ENCODE data around the gene AMY2B.
A peak's percentile ranks its signal among the peaks of the same experiment; 100 is the strongest.
"Not testable (repeated sequence)": the region's sequence is repeated elsewhere in the genome, so short reads cannot be mapped to it uniquely, and the experiment has no call there.

The AMY2B gene

DNA sequence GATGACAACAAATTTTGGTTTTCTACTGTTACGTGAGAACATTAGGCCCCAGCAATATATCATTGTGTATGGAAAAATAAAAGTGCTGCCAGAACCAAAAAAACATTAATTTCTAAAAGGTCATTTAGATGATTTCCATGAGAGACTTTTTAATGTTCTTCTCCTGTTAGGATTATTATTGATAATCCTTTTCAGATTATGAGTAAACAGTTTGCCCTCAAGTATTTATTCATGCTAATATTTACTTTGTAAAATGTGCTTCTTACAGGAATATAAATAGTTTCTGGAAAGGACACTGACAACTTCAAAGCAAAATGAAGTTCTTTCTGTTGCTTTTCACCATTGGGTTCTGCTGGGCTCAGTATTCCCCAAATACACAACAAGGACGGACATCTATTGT lies at the start of gene AMY2B:
Gene AMY2B, plus strand, starts transcription at position 301 of the 400 bp plus-strand sequence. Its CDS starts 14 bp downstream, at position 315.
- not testable (repeated sequence) for FAIRE-seq

DNA sequence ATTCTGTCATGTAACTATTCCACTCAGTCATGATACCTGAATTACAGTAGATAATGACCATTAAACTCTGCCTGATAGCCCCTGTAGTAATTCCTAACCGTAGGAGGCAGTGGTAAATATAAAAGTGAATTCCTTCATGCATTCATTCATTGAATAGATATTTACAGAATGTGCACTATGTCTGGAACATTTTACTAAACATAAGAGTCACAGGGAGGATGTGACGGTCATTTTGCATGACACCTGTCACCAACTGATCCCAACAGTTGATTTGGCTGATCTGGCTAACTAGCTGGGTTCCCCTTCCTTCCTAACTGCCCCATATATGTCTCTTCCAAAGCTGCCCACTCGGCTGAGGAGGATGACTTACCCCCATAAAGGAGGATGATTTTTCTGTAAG lies 48.0 kb upstream of the AMY2B start:
- no peak for FAIRE-seq

DNA sequence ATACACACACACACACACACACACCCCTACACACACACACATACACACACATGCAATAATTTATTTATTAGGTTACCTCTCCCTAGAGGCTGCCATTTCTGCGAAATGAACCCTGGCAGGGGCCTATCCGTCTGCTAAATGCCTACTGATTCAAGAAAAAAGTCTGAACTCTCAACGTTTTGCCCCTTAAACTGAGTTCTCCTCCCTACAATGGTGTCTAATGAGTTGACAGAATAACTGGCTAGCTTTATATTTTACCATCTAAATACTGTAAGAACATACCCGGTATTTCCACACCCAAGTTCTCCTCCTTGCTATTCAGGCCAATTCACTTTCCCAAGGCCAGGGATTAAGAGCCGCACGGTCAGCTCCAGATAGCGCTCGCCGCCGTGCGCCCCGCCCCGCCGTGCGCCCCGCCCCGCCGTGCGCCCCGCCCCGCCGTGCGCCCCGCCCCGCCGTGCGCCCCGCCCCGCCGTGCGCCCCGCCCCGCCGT lies 46.2 kb upstream of the AMY2B start:
- FAIRE-seq: no peak

DNA sequence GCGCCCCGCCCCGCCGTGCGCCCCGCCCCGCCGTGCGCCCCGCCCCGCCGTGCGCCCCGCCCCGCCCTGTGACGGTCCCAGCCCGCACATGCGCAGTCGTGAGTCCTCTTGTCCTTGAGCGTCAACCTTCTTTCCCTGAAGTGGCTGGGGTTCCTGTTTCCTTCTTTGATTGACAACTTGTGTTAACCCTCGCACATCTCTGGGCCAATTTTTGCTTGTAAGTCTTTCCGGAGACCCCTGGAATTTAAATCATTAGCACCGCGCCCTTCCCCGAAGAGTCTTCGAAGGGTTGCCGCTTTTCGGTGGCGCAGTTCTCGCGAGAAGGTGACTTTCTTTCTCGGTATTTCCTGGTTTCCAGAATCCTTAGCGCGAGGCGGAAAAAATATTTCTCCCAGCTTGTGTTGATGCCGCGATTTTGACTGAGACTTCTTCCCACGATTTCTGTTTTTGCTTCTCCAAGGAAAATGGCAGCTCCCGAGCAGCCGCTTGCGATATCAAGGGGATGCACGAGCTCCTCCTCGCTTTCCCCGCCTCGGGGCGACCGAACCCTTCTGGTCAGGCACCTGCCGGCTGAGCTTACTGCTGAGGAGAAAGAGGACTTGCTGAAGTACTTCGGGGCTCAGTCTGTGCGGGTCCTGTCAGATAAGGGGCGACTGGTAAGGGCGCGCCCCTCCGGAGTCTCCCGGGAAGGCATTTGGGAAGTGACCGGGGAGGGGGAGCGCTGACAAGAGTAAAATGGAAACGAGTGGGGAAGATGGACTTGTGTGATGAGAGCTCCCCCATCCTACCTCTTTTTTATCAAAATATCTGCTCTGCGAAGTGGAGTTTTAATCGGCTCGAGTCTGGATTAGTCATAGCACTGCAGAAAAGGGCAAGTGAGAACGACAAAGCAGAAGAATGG lies 45.5 kb upstream of the AMY2B start, which contains the start of gene RNPC3:
Gene RNPC3, plus strand, starts transcription at position 93 of the 901 bp plus-strand sequence. Its CDS starts 372 bp downstream, at position 465.
- peak; percentile 93 for FAIRE-seq

DNA sequence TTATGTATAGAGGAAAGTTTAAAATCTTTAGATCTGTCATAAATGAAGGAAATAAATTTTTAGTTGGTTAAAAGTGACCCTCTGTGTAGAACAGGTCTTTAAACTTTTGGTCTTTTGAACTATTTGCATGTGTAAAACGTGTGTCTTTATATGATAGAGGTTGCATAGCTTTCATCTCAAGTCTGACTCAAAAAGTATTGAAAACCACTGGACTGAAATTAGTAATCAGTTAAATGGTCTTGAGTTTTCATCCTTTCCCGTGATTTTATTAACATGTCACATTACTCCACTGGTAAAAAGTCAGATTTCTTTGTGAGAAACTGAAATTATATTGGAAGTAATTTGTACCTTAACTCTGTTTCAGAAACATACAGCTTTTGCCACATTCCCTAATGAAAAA lies 44.1 kb upstream of the AMY2B start:
- no peak for FAIRE-seq

DNA sequence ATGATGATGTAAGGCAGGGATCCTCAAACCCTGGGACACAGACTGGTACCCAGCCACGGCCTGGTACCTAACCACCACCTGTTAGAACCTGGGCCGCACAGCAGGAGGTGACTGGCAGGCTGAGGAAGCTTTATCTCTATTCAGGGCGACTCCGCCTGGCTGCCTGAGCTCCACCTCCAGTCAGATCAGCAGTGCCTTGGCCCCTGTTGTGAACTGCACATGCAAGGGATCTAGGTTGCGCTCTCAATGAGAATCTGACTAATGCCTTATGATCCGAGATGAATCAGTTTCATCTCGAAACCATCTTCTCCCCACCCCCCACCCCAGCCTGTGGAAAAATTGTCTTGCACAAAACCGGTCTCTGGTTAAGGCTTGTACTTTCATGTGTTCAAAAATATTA lies 41.6 kb upstream of the AMY2B start:
- no peak for FAIRE-seq

DNA sequence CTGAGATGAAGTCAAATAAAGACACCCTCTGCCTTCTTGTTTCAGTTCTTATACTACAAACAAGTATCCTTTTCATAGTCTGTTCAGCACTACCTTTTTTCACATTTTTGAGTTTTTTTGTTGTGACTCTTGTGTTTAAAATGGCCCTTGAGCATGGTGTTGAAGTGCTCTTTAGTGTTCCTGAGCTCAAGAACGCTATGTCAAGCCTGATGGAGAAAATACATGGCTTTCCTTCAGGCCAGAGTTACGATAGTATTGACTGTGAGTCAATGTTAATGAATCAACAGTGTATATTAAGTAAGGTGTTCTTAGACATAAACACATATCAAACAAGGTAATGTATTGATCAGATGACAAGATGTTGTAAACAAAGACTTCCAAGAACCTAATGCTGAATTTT lies 33.2 kb upstream of the AMY2B start:
- no peak for FAIRE-seq

DNA sequence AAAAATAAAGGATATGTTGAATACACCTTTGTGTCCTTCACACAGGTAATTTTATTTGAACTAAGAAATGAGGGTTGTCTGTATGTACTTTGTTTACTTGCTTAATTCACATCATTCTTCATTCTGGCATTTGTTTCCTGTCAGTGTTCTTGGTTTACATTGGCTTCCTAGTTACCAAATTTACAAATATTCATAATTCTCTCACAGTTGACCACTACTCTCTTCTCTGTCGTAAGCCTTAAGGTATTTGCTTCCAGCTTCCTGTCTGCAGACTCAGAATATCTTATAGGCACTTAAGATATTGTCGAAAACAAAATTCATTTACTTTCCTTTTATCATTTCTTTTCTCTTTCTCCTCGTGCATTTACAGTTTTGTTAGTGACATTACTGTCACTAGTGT lies 30.0 kb upstream of the AMY2B start:
- no peak for FAIRE-seq

DNA sequence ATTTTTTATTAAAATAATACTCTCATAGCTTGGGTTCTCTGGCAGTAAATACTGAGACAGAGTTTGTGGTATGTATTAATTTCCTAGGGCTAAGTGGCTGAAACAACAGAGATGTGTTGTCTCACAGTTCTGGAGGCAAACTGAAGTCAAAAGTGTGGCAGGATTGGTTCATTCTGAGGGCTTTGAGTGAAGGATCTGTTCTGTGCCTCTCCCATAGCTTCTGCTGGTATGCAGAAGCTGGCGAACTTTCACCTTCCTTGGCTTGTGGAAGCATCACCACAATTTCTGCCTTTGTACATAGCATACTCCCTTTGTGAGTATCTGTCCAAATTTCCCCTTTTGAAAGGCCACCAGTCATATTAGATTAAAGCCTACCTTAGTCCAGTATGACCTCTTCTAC lies 24.9 kb upstream of the AMY2B start:
- no peak for FAIRE-seq

DNA sequence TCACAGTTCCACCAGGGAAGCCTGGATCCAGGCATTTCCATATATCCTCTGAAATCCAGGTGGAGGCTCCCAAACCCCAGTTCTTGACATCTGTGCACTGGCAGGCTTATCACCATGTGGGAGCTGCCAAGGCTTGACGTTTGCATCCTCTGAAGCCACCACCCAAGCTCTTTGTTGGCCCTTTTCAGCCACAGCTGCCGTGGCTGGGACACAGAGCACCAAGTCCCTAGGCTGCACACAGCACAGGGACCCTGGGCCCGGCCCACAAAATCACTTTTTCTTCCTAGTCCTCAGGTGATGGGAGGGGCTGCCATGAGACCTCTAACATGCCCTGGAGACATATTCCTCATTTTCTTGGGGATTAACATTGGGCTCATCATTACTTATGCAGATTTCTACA lies 23.5 kb upstream of the AMY2B start:
- FAIRE-seq: no peak

DNA sequence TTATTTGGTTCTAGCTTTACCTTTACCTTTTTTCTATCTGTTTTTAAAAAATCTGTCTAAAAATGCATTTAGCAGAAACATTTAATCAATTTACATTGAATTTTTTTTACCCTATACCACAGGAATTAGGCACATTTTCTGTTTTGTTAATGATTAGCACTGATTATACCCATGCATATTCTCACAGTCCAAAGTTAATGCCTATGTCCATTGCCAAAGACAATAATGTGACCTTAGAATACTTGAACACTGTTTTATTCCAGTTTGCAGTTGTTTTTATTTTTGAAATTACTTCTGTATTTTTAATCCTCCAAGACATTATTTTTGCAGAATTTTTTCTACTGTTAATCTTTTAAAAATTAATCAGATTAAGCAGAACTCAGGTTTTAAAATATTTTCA lies 11.0 kb upstream of the AMY2B start:
- no peak for FAIRE-seq

DNA sequence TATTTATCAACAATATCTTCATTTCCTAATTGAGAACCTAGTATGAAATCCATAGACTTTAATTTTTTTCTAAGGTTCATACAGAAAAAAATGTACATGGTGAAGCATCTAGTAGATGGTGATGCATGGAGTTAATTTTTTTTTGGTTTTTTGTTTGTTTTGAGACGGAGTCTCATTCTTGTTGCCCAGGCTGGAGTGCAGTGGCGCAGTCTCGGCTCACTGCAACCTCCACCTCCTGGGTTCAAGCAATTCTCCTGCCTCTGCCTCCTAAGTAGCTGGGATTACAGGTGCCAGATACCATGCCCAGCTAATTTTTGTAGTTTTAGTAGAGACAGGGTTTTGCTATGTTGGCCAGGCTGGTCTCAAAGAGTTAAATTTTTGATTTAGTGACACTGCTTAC lies 10.3 kb upstream of the AMY2B start:
- not testable (repeated sequence) for FAIRE-seq

DNA sequence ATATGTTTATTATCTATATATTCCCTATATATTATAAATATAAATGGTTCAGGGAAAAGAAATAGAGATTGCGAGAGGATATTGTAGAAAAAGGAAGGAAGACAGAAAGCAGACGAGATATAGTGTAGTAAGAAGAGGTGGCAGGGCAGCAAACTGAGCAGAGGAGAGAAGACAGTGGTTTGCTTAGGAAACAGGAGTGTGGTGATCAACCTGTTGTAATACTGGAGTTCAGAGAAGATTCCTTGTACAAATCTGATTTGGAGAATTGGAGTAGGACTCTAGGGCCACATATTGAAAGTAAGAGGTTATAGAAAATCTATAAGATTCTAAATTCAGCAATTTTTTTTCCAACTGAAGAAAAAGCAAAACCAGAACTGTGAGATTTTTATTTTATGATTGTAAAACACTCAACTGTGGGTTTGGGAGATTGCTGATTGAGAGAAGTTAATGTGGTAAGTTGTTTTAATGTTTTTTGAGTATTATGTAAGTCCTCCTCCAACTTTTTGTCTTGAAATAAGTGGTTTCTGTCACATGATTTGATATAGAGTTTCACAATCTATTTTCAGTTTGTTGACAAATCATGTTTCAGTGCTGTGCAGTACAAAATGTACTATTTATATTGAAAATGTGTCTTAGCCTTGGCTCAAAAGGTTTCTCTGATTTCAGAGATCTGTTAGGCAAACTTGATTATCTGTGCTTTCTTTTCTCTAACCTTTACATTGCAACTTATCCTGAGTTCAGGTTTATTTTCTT lies 9.6 kb upstream of the AMY2B start:
- FAIRE-seq: peak; percentile 8

DNA sequence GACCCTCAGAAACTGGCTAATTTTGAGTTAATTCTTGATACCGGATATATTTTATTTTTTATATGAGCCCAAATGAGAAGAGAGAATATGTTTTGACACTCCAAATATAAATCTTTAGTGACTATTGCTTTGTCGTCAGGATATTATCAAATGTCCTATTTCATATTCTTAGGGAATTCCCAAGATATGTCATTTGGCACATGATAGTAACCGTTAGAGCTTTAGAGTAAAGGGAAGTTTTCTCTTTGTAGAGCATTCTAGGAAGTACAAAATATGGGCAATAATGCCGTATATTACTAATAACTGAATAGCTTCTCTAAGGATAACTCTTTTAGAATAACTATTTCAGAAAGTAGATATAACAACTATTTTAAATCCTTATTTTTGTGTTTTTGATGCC lies 8.3 kb upstream of the AMY2B start:
- peak; percentile 23 for FAIRE-seq

DNA sequence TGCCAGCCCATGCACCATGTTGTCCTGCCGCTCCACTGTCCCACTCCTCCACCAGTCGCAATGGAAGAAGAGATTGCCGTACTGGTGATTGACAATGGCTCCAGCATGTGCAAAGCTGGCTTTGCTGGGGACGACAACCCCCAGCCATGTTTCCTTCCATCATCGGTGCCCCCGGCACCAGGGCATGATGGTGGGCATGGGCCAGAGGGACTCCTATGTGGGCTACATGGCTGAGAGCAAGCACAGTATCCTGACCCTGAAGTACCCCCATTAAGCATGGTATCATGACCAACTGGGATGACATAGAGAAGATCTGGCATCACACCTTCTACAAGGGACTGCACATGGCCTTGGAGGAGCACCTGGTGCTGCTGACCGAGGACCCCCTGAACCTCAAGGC lies 1.9 kb upstream of the AMY2B start:
- FAIRE-seq: no peak

DNA sequence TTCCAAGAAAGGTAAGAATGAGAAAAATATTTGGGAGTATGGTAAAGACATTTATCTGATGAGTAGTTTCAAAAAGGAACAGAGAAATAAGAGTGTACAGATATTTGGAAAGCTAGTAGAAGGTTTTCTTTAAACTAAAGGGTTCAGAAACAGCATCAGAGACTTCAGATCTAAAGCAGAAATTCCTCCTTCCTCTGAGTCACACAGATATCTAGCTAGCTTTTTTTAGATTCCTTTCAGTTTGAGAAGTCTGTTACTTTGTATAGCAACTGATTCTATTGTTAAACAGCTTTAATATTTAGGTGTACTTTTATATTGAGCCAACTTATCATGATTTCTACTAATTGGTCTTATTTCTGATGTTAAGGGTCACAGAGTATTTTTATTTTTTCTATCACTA lies 4.7 kb downstream of the AMY2B start:
- peak; percentile 19 for FAIRE-seq

DNA sequence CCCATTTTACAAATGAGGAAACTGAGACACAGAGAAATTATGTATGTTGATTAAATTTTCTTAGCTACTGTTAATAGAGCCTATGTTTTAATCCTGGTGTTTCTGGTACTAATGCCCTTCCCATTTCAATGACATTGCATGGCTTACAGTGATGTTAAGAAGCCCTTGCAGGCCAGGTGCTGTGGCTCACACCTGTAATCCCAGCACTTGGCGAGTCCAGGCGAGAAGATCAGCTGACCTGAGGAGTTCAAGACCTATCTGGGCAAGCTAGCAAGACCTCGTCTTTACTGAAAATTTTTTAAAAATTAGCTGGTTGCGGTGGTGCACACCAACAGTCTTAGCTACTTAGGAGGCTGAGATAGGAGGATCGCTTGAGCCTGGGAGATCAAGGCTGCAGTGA lies 5.4 kb downstream of the AMY2B start:
- not testable (repeated sequence) for FAIRE-seq

DNA sequence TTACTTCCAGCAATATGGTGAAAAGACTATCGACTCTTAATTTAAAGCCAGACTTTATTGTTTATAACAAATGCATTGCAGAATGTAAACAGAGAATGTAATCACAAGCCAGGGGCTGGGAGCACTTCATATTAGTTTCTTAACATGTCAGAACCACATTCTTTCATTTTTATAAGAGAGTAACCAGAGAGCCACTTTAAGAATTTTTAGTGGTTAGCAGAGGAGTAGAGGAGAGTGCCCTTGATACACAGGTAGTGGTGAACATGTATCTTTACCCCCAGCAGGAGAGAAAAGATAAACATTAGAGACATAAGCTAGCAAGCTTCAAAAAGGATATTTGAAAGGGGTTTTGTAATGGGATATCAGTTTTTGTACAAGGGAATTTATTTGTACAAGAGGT lies 11.1 kb downstream of the AMY2B start:
- no peak for FAIRE-seq

DNA sequence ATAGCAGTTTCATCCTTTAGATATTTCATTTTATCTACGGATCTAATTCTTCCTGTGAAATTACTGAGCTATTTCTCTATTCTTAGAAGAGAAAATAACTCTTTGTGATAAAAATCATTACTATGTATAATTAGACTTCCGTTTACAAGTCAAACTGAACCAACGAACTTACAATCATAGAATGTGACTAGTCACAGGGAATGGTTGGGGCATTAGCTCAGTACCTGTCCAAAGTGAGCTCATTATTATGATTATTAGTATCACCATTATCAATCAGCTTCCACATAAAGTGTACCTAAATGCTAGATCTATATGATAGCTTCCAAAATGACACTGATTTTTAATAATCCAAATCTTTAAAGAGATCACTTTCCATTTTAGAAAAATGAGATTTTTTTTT lies 12.5 kb downstream of the AMY2B start:
- no peak for FAIRE-seq

DNA sequence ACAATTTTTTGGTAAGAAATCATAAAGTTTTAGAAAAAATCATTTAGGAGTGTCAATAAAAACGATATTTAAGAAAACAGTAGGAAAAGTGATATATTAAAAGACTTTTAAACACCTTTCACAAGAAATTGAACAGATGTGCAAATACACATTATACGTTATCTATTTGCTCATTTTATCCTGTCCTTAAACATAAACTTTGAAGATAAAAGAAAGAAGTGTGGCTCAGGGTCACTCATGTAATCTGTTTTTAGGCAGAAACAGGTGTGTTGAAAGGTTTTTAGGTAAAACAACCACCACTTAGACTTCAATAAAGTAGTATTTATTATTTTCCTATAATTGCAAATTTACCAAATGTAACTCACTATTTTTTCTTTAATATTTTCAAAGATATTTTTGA lies 13.1 kb downstream of the AMY2B start:
- no peak for FAIRE-seq

DNA sequence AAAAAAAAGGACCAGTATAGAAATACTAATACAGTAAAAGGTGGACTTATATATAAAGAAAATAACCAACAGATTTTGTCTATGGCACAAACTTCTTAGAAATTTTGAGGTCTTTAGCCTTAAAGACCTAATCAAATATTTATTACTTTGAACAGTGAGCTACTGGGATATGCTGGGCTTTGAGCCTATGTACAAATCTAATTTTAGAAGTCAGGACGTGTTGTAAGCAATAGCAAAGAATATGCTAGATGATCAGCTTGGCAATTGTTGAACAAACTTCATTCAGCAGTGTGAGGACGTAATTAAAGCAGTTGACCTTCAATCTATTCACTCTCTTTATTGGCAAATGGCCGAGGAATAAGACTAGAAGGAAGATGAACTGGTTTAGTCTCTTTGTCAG lies 31.4 kb downstream of the AMY2B start:
- peak; percentile 96 for FAIRE-seq

DNA sequence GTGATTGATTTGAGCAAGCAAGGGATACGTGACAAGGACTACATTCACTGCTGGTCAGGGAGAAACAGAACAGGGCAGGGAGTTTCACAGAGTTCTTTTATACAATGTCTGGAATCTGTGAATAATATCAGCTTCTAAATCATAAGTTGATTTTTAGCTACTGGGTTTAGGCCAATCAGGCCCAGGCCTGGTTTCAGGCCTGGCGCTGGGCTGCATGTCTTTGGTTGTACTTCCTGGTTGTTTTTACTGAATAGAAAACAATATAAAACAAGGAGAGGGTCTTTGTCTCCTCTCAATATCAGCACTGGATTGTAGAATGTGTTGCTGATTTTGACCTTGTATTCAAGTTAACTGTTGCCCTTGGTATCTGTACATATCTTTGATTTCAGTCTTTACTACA lies 45.0 kb downstream of the AMY2B start:
- FAIRE-seq: no peak

DNA sequence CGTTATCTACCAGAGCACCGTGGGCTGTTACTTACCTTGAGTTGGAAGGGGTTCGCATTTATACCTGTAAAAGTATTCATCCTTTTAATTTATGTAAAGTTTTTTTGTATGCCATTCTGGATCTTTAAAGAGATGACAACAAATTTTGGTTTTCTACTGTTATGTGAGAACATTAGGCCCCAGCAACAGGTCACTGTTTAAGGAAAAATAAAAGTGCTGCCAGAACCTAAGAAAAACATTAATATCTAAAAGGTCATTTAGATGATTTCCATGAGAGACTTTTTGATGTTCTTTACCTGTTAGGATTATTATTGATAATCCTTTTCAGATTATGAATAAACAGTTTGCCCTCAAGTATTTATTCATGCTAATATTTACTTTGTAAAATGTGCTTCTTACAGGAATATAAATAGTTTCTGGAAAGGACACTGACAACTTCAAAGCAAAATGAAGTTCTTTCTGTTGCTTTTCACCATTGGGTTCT lies 45.6 kb downstream of the AMY2B start, which contains the start of gene AMY2A:
Gene AMY2A, plus strand, starts transcription at position 434 of the 484 bp plus-strand sequence. Its CDS starts 14 bp downstream, at position 448.
- FAIRE-seq: not testable (repeated sequence)

DNA sequence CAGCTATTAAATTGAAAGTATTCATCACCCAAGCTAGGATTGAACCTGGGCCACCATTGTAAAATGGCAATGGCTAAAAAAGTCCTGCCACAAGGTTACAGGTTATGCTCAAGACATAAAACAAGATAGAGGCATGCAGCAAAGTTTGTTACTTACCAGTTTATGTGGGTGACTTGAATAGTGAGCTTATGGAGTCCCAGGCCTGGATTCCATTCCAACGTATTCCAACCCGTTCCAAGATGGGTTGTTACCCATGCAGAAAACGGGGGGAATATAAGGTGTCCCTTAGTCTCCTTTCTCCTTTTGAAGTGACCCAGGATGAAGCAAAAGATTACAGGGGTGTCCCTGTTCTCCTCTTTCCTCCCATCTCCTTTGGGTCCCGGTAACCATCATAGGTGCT lies 56.0 kb downstream of the AMY2B start:
- FAIRE-seq: not testable (repeated sequence)

Data from G401.6 (cell line).